Erythroblast (primary cell): Measurements from ENCODE around the gene BICRA.

Experiments
- GATA1 ChIP-seq: IDR thresholded peaks from 2 replicates; pipeline ENCODE4 v1.6.1; 2011; ENCODE audit warnings: low read depth, mild to moderate bottlenecking, control low read depth, low read length, moderate library complexity
- POLR2A ChIP-seq: IDR thresholded peaks from 2 replicates; pipeline ENCODE4 v1.6.1; 2011; ENCODE audit warnings: mild to moderate bottlenecking, low read length

DNA sequence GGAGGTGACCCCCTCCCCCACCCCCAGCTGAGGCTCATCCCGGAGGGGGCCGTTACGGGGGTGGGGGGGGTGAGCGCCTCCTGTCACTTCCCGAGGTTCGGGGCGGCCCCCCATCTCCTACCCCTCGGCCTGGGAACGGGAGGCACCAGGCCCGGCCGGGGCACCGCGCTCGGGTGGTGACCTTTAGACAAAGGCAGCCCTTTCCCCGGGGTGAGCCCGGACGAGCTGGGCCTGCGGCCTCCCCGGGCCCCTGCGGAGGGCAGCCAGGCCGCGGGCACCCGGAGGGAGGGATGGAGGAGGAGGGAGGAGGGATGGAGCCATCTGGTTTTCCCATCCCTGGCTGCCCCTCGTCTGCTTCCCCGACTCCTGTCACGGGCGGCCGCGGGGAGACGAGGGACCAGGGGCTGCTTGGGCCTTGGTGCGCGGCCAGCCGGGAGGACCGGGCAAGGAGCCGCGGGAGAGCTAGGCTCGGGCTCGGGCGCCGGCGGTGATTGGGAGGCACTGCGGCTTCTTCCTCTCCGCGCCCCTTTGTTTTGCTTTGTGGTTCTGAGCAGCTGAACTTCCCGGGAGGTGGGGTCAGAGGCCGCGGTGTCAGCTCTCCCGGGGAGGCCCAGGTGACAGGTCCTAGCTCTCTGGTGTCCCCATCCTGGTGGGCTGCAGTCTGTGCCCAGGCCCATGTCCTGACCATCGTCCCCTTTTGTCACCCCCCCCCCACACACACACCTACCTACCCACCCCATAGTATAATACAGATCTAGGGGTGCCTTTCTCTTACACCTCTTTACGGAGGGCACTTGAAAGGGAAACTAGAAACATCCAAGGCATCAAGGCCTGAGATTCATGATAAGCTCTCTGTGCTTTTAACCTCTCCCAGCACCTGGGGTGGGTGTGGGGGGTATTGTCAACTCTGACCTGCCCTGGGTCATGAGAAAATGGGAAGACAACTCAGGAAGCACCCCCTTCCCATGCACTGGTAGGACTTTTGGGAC, 1.3 kb downstream of the BICRA start:
- TF ChIP-seq POLR2A: no peak
- no peak for TF ChIP-seq GATA1
